ENCODE data around the gene GEMIN5.

DNA sequence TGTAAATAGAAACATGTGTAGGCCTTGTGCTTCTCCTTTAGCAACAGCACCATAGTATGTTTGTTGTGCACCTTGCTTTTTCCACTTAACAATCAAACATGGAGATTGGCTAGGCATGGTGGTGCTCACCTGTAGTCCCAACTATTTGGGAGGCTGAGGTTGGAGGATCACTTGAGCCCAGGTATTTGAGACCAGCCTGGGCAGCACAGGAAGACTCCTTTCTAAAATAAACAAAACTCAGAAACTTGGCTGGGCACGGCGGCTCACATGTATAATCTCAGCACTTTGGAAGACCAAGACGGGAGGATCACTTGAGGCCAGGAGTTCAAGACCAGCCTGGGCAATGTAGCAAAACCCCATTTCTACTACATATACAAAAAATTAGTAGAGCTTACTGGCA is 86.7 kb downstream of the GEMIN5 start:
- TF ChIP-seq, protein P1, sequence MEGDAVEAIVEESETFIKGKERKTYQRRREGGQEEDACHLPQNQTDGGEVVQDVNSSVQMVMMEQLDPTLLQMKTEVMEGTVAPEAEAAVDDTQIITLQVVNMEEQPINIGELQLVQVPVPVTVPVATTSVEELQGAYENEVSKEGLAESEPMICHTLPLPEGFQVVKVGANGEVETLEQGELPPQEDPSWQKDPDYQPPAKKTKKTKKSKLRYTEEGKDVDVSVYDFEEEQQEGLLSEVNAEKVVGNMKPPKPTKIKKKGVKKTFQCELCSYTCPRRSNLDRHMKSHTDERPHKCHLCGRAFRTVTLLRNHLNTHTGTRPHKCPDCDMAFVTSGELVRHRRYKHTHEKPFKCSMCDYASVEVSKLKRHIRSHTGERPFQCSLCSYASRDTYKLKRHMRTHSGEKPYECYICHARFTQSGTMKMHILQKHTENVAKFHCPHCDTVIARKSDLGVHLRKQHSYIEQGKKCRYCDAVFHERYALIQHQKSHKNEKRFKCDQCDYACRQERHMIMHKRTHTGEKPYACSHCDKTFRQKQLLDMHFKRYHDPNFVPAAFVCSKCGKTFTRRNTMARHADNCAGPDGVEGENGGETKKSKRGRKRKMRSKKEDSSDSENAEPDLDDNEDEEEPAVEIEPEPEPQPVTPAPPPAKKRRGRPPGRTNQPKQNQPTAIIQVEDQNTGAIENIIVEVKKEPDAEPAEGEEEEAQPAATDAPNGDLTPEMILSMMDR (conservative IDR thresholded peaks at IDR 0.05 in 1 of 2, IDR thresholded peaks at IDR 0.05 in 1 of 2; ENCODE audit: extremely low read depth in 1 of 2, insufficient read depth in 1 of 2, low read depth in 1 of 2, low read length in 2 of 2), result no peak
- TF ChIP-seq EZH2 (IDR thresholded peaks at IDR 0.05; ENCODE audit: borderline replicate concordance, low read length), result no peak
